Cerebellar nuclear complex (tissue), 1 donor: Measurements from ENCODE around the gene ABCA6.

Source experiments
- DNase-seq, 2 experiments: peaks; one replicate each; lab custom pipeline; 2025; lab: John Stamatoyannopoulos, UW

The ABCA6 gene

GRCh38 chr17:69048634-69049033 is 93.1 kb downstream of the ABCA6 start:
- no peak for DNase-seq

GRCh38 chr17:69047368-69048263 is 94.1 kb downstream of the ABCA6 start:
- DNase-seq, result no peak

GRCh38 chr17:69046121-69046807 is 95.4 kb downstream of the ABCA6 start:
- no peak for DNase-seq

- DNase-seq, result no peak
Measured at GRCh38 chr17:69045646-69046045, 96.0 kb downstream of the ABCA6 start.

- no peak for DNase-seq
Measured at GRCh38 chr17:69044371-69044770, 97.3 kb downstream of the ABCA6 start.

GRCh38 chr17:69043098-69043734 is 98.5 kb downstream of the ABCA6 start:
- DNase-seq, result no peak

GRCh38 chr17:69042308-69042707 is 99.4 kb downstream of the ABCA6 start:
- no peak for DNase-seq

- no peak for DNase-seq
Measured at GRCh38 chr17:69031839-69032238, 109.9 kb downstream of the ABCA6 start.

GRCh38 chr17:69030169-69030568 is 111.5 kb downstream of the ABCA6 start:
- DNase-seq, result no peak
